Hematopoietic multipotent progenitor cell treated with erythropoietin and hydrocortisone succinate and interleukin-3 and kit ligand, for 4 days (in vitro differentiated cells): ENCODE data around the gene E2F2.
A peak's percentile ranks its signal among the peaks of the same experiment; 100 is the strongest.

Source experiments
- DNase-seq: peaks from one replicate; pipeline ENCODE4 v3.0.0-alpha.2; 2015

Gene E2F2

DNA sequence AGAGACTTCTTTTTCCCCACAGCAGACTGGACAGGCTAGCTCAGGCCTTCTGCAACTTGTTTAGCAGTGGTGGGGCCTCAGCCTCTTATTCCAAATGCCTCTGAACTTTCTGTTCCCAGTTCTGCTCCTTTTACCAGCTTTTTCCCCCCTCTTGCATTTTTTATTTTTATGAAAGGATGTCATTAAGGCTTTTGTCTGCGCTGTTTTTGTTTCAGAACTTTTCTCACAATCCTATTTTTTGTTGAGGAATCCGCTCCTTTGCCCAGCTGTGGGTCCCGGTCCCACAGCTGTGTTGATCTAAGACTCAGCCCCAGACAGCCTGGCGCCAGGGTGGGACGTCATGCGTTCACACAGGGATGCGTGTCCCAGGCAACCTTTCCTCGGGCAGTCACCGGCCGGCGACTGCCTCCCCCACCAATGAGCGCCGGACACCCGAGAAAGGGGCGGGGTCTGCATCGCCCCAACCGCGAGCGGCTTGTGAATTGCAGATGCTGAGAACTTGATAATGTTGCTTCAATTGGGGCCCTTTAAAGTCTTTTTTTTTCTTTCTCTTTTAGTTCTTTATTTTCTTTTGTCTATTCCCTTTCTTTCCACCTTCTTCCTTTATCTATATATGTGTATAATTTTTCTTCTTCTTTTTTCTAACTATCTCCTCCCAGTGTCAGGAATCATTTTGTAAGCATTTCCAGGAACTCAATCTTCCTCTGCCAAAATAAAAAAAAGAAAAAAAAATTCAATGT is 31.3 kb upstream of the E2F2 start:
- peak; percentile 80 for DNase-seq

DNA sequence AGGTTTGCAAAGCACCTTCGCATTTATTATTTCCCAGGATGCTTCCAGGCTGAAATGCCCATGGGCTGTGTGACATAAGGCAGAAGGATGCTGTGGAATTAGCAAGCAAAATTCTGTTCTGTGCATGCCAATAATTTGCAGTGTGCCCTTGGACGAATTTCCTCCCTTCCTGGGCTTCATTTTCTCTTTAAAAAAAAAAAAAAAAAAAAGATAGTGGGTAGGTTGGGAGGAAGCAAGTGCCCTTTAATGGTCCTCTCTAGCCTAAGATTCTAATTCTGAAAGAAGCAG is 30.7 kb upstream of the E2F2 start:
- DNase-seq: no peak

DNA sequence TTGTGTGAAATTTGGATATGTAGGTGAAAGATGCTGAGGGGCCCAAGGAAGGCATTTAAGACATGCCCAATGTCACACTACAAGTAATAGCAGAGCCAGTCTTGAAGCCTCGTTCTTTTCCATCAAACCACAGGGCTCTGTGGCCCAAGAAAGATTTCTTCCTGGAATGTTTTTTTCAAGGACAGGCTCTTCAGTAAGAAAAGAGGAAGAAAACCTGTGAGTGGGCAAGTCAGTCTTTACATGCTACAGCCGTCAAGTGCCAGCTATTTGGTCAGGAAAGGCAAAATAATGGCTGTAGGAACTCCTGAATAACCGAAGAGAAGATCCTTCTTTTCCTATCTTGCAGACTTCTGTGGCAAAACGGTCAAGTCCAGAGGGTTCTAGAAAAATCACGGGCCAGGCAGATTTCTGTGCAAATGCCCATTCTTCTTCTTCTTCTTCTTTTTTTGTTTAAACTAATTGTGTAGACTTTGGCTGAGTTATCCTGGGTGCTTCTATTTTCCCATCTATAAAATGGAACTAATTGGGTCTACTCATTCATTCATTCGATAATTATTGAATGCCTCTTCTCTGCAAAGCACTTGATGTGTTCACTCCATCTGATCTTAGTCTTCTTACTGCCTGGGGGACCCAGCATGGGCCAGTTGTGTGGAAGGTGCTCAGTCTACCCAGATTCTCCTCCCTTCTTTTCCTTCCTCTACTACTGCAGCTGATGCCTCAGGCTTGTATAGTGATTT is 30.2 kb upstream of the E2F2 start:
- DNase-seq: no peak

DNA sequence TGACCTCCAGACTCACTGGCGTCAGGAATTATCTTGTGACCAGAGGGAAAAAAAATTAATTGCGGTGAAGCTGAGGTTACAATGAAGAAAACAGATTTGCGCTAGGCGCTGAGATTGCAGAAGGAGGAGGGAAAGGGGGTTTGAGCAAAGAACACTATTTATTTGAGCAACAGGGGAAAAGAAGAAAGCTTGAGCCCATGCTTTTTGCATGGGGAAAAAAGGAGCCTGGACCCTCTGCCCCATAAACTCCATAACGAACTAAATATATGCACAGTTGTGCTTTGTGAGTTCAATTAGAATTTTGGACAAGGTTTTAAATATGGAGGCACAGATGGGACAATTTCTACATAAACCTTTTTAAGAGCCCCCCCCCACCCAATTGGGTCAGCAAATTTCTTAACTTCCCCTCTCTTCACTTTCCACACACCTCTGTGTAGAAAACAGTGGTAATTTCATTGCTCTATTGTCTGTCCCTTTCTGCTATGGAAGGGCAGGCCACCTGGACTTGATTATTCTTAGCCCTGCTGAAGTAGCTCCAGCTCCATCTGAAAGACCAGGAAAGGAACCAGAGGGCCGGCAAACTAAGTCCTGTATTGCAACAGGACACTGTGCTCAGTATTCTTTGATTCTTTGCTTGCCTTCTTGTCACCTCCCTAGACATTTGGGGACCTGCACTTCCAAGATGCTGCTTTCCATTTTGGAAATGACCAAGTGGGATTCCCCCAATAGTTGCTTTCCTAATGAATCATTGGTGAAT is 29.1 kb upstream of the E2F2 start:
- no peak for DNase-seq

DNA sequence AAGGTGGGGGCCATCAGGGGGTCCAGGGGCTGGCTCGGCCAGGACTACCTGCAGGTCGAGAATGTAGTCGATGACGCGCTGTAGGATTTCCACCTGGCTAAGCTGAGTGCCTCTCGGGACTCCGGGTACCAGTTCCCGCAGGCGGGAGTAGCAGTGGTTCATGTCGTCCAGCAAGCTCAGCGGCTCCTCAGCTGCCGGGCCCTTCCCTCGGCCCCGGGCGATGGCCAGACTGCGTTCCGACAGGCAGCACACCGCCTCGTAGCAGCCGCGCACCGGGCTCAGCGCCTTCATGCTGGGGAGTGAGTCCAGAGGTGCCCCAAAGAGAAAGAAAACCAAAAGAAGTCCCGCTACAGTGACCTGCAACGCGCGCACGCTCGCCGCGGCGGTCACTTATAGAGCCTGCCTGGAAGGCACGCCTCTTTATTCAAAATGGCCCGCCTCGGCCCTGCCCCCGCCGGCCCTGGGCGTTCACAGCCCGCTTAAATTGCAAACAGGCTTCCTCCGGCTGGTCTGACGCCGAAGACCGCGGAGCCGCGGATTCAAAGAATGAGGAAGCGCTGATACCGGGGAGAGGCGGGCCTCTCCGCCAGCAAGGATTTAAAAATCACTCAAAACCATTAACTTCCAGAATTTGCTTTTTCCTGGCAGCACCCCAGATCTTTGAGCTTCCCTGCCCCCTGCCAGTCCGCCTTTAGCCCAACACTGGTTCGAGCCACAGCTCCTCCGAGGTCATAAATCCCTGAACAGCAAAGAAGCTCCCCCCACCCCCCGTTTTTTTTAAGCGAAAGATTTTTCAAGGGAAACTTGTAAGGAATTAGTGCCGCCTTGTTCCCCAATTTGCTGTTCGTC is 28.3 kb upstream of the E2F2 start, which contains the start of gene ID3:
TSS of gene ID3 (minus strand) at position 366 of the 849 bp plus-strand sequence. CDS start at position 291, 75 bp downstream.
- peak; percentile 97 for DNase-seq

DNA sequence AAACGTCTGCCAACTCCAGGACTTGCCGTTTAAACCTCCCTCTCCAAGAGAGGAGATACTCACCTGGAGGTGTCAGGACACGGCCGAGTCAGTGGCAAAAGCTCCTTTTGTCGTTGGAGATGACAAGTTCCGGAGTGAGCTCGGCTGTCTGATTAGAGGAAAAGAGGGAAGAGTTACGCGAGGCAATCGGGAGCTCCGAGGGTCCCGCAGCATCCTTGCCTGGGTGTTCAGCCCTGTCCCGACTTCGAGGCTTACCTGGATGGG is 27.8 kb upstream of the E2F2 start:
- no peak for DNase-seq

DNA sequence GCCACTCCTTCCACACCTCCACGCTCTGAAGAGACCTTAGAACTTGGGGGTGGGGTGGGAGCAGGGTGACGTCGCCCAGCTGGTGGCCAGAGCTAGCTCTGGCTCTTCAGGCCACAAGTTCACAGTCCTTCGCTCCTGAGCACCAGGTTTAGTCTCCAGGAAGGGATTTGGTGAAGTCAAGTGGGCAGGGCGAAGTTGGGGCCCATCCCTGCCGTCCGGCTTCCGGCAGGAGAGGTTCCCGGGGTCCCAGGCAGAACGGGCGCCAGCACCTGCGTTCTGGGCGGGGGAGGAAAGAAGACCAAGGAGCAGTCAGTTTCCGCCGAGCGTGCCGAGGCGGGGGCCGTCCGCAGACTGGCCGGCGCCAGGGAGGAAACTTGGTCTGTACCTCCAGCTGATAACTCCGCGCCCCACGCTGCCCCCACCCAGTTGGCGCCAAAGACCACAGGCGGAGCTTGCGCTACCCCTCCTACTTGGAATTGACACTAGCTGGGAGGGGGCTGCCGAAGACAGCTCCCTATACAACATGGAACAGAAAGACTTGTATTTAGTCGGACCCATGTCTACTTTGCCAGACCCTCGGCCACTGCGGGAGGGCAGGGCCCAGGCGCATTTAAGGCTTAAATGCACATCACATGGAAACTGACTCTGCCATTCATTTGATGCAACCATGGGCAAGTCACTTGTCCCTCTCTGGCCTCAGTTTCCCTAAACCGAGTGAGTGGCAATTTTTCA is 27.3 kb upstream of the E2F2 start:
- no peak for DNase-seq

DNA sequence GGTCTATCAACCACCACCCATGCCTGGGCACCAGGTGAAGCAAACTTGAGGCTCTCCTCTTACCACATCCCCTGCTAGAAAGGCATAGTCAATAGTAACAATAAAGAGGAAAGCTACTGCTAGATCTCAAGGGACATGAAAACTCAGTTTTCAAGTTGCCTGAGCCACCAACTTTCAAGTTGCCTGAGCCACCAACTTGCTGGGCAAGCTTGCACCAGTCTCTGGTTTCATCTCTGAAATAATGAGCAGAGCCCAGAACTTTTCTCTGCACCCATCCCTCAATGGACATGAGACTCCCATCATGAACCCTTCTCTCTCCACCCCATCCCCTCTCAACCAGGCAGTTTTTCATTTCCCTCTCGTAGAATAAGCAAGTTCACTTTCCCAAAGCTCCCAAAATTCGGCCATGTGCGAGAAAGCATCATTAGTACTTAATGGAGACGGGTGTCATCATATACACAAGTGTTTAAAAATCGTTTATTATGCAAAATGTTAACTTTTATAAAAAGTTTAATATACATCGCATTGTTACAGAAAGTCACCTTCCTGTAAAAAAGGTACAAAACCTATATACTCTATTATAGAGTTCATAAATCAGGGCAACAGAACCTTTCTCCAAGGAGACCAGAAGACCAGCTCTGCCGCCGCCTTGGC is 26.6 kb upstream of the E2F2 start:
- DNase-seq: no peak

DNA sequence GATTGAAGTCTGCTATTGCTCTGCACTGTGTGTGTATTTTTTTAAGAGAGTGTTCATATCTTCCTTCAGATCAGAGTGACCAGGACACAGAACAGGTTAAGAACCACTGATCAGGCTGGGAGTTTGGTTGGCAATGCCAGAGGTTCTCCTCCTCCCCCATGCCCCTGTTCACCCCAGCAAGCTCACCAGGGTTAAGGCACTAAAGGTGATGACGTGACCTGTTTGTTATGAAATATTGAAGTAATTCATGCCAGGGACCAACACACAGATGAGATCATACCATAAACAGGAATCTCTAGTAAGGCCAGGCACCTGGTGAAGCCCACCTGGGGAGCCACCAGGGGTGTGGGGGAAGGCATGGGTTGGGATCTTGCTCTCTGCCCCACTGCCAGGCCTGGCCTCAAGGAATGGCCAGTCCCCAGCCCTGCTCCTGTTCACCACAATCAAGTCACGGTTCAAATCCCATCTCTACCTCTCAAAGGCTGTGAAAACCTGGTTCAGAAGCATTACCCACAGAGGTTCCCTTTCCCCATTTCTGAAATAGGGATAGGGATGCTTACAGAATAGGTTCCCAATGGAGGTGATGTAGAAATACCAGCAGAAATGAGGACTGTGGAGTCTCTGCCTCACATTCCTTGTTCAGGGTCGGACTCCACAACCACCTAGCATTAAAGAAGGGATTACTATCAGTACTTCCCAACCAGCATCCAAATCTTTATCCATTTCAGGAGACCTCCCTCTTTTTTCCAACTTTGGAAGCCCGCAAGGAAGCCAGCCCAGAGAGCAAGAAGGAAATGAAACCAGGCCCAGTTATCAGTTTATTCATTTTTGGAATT is 25.8 kb upstream of the E2F2 start:
- DNase-seq: no peak

DNA sequence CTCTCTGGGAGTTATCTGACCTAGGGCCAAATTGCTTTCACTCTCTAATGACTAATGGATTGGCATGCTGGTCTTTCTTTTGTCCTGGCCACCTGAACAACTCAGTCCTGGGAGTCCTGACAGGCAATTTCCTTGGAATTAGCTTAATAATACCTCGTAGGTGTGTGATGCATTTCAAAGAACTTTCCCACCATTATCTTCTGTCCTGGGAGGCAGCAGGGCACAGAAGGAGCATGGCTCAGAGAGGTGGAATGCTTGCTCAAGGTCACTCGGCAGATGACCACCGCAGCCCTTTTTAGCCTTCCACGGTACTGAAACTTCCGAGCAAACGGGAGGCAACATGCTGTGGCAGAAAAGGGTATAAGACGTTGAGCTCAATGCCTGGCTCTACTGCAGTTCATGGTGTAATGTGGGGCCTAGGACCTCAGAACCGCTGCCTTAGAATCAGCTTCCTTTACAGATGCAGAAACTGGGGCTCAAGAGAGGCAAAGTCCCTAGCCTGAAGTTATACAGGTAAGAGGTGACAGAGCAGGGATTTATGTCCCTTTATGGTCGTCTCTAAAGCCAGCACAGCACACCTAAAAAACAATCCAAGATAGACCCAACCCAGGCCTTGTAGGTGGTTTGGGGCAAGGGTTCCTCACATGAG is 25.1 kb upstream of the E2F2 start:
- DNase-seq: no peak

DNA sequence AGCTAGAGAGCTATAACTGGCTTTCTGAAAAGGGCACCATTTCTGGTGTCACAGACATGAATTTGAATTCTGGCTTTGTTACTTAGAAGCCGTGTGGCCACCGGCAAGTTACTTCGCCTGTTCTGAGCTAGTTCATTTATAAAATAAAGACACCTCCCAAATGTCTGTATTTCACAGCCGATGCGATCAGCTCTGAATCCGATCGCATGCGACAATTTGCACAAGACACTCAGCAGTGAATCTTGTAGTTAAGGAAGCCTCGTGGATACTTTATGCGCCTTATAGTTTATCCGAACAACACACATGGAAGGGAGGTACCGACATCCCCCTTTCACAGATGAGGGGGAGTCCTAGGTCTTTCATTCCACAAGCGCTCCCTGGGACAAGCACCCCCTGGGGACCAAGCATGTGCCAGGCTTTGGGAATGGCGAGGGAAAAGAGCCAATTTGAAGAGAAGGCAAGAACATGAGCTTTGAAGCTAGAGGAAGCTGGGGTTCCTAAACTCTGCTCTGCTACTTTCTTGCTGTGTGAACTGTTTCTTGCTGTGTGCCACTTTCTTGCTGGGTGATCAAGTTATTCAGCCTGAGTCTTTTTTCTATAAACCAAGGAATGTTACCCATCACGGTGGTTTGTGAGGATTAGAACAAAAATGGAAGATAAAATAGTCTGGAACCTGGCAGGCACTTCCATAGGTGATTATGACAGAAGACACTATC is 24.4 kb upstream of the E2F2 start:
- DNase-seq: no peak

DNA sequence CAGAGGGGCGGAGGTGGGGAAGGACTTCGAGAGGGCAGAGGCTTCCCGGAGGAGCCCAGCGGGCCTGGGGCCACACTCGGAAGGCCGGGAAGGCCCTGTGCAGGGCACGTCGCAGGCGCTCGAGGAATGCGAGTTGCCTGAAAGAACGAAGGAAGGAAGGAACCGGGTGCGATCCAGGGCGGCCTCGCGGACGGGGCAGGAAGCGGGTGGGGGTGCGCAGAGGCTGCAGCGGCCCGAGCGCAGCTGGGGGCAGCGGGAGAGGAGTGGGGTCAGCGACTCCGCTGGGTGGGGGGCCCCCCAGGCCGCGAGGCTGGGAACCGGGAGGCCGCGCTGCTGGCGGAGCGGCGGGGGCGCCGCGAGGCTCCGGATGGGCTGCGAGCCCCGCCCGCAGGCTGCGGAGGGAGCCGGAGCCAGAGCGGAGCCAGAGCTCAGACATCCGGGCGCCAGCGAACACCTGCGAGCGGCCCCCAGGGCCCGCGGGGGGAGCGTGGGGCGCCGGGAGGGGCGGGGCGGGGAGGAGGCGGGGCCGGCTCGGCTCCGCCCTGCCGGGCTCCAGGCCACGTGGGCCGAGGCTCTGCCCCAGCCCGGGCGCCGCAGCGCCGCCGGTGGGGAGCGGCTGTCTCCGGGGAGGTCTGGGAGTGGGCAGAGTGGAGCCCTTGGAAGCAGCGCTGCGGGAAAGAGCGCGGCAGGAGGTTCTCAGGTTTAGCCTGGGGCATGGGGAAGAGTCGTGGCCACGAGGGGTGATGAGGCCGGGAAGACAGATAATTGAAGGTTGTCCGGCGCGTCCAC is 23.6 kb upstream of the E2F2 start:
- peak; percentile 70 for DNase-seq

DNA sequence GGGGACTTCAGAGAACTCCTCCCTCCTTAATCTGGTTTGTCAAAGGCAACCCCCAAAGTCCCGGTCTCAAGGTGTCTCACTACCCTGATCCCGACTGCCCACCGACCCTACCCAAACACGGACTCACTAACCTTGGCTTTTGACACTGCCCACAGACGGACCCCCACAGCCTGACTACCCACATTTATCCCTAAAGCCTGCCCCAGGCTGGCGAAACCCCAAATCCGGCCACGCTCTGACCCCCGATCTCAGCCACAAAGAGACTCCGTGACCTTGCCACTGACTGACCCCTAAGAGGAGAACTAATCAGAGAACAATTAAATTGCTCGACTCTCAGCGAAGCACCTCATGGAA is 23.1 kb upstream of the E2F2 start:
- DNase-seq: no peak

DNA sequence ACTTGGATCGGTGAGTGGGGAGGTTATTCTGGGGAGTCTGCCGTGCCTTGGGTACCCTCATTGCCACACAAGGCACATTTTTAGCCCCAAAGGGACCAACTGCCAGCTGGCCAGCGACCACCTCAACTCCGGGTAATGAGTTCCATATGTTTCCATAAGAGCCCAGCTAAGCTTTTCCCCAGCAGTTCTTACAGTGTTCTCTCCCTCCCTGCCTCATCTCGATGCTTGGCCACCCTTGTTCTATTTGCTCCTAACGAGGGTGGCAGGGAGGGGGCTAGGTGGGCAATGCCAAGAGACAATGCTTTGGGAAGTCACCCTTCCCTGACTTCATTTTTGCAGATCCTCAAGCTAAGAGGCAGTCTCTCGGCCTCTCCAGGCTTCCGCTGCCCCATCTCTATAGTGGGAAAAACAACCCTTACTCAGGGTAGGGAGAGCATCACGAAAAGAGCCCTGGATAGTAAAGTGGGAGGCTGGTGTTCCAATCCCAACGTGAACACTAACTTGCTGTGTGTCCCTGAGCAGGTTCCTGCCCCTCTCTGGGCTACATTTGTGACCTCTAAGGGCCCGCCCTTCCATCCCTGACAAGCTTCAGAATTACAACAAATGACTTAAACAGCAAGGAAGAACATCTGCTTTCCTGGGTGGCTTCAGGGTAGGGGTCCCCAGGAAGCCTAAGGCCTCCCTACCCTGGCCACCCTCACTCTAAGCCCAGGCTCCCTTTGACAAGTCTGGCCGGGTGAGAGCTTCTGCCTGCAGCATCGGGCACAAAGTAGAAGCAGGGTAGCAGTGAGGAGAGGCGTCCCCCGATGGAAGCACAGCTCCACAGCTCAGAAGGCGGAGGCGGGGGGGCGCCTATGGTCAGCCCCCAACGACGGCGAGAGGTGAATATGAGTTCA is 22.4 kb upstream of the E2F2 start:
- DNase-seq: no peak

DNA sequence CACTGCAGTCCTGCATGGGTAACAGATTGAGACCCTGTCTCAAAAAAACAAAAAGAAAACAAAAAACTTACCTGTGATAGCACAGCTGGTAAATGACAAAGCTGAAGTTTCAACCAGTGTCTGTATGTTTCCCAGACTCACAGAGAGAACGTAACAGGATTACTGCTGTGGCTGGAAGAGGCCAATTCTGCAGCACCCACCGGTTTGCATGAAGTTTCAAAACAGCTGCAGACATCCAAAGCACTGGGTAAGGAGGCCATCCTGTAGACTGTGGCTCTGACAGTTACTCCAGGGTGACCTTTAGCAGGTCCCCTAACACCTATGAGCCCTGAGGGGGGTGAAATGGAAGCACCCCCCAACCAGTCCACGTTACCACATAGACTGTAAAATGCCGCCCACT is 20.8 kb upstream of the E2F2 start:
- DNase-seq: no peak

DNA sequence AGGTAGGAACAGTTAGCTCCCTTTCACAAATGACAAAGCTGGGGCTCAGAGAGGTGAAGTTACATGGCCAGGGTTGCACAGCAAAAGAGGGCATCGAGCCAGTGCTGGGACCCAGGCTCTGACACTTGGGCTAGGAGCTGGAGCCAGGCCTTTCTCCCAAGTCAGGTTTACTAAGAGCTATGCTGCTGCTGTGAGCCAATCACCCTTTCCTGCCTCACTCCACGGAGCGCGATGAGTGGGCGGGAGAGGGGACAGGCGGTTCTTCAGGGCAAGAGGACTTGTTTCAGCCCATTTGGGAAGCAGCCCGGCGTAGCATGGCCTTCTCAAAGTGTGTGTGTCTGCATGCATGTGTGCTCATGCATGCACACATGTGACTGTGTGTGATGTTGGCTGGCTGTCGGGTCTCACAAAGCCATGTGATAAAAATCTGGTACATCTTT is 17.7 kb upstream of the E2F2 start:
- no peak for DNase-seq

DNA sequence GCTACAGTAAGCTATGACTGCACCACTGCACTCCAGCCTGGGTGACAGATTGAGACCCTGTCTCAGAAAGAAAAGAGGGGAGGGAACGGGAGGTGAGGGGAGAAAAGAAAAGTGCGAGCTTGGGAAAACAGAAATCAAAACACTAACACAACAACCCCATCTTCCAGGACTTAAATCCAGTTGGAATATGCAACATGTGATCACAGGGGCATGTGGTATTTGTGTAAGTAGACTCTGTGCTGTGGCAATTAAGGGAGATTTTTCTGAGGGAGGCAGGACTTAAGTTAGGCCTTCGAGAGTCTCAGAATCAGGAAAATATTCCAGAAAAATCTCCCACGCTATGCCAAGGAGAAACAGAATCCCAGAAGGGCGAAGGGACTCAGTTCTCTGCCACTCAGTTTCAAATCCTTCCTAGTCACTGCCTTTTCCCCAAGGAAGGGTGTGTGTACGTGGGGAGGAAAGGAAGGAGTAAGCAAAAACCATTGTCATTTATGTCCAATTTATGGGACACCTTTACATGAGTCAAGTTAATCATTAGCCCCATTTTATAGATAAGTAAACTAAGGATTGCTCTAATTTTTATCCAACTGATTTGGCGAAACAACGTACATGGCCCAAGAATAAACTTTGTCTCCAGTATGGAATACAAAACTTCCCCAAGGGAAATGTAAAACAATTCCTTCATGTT is 16.0 kb upstream of the E2F2 start:
- DNase-seq: no peak
